Stimulated activated CD4-positive, alpha-beta T cell treated with anti-CD3 and anti-CD28 coated beads, Interleukin-12 subunit alpha, Interleukin-12 subunit beta, amount 100 ng/mL, for 4 hours (primary cell): ENCODE data around the gene PIWIL1.

Experiments used
- DNase-seq: peaks from one replicate; pipeline ENCODE4 v3.0.0-alpha.2; 2020

PIWIL1 gene

DNA sequence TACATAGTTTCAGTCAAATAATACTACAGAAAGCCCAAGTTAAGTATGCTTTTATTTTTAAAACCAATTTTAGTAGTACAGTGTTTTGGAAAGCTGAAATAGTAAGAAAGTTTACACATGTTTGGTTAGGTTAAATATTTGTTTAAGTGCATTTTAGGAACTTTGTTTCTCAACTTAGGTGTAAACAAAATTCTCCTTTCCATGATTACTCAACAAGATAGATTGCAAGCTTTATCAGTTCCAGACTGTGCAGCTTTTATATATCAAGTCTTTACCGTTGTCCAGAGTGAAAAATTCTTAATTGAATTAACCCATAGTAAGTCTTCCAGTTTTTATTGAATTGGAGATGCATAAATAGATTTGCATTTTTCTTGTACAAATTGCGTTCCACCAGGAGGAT is 45.1 kb downstream of the PIWIL1 start:
- DNase-seq, result no peak

DNA sequence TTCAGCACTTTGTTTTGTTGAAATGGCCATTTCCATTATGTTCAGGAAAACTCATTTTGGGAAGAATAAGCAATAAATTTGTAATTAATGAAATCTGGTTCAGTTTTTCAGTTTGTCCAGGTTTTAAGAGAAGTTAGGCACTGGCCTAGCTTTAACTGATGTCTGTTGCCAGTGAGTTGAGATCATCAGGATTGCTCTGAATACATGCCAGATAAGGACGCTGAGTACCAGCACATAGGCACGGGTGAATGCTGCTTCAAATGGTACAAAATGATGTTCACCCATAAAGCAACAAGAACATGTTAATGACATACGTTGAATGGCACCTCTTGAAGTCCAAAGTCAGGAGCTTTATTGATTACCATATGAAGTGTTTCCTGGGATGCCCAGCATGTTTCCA is 46.5 kb downstream of the PIWIL1 start:
- no peak for DNase-seq

DNA sequence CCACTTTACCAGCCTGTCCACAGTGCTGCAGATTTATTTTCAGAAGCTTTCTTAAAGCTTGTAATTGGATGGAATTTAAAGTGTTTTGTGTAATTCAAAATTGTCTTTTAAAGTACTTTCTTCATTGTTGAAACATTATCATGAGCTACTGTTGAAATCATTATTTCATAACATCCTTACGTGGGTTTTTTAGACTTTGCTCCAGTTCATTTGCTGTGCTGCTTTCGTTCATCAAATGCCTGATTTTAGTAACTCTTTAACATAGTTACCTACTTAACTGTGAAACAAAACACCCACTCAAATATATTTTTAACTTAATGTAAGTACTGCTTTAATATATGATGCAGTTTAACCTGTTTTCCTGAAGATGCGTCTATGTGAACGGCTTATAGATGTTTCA is 47.5 kb downstream of the PIWIL1 start:
- DNase-seq, result no peak

DNA sequence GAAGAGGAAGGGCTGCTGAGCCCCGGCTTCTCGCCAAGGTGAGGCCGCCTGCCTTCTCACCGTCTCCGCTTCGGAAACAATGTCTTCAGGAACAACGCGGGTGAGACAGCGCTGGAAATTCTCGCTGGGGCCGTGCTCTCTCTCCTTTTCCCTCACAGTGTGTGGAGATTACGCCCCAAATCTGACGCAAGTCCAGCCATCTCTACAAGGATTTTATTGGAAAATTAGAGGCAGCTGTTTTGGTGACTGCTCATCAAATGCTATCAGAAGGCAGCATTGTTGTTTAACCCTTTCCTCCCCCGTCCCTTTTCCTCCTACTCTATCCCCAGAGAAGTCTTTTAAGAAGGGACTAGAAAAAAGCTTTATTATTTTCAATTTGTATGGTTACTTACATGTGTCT is 53.5 kb downstream of the PIWIL1 start:
- no peak for DNase-seq

DNA sequence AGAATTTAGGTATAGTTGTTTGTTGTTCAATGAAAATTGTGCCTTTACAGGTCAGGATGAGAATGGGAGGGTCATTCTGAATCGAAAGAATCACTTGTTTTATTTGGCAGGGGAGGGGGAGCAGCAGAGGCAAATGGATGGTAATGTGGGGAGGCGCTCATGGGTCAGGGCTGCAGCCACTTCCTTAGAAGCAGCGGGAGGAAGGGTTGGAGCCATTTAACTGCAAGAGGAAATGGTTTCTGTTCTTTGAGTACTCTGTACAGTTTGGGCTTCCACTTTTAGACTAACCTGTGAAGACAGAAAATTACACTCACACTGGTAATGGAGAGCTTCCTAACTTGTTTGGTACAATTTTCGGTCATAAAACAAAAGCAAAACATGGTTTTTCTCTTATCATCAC is 57.2 kb downstream of the PIWIL1 start:
- no peak for DNase-seq

DNA sequence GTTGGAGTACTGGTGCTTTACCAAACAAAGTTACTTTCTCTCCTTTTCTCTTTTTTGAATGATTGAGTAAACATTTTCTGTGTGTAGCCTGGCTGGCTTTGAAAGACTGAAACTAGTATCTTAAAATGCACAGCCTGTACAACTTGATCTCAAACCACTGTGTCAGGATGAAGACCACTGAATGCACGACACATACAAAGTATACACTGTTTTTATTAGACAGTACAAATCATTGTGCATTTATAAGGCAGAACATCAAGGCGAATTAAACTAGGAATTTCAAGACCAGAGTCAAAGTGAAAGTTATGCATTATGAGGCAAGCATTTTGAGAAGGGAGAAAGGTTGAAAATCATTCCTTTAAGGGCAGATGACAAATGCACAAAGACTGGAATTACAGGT is 59.0 kb downstream of the PIWIL1 start:
- DNase-seq, result no peak

DNA sequence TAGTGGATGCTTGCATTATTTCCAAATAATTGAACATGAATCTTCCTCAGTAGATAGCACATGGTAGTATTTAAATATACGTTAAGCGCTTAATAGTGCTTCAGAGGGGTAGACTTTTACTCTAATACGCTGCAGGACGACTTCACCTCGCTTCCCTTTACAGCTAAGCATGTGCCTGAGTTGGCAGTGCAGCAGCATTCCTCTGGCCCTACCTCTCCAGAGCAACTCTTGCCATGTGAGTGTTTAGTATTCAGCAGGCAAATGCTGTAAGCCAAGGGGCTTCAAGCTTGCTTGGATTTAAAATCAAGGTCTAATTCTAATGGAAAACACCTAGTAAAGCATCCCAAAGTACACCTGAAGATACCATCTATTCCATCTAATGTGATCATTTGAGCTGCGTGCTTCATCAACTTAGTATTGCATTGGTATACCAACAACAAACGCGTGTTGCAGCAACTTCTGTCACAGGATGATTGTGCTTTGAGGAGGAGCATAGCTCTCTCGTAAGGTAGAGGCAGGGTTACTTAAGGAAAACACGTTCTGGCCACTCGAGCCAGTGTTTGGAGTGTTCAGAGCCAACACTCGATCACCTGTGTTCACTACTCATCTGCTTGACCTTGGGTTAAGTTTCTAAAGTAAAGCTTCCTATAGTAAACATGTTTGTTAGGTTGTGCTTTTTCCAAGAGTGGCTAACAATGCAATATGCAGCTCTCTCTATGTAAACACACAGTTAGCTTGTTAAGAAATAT is 60.6 kb downstream of the PIWIL1 start:
- DNase-seq, result no peak

DNA sequence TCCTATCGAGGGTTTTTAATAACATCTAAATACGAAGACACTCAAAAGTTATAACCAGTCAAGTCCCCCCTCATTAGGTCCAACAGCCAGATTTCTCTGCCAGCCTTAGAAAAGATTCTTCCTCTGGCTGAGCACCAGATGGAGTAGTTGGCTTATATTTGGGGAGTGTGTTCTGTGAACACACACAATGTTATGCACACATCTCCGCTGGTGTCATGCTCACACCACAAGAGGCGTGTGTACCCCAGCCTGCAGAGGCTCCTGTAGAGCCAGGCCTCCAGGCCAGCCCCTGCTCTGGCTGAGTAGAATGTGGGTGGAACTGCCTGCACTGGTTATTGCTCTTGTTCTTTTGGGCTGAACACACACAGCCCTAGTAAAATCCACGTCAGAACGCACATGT is 64.0 kb downstream of the PIWIL1 start:
- DNase-seq, result no peak

DNA sequence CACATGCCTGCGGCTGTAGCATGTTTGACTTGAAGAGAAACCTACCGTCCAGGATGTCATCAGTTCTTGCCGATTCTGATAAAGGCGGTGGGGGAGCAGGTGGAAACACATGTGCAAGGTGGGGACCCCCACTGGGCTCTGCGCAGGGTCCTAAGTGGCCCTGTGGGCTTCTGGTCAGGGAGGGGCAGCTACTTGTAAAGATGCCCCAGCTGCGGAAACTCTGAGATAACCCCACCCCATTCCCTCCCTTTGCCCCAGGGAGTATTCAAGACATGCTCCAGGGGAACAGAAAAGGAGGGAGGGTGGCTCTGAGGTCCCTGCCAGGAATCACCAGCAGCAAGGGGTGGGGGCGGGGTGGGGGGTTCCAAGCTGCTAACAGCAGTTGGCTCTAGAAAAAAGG is 67.6 kb downstream of the PIWIL1 start:
- DNase-seq, result no peak

DNA sequence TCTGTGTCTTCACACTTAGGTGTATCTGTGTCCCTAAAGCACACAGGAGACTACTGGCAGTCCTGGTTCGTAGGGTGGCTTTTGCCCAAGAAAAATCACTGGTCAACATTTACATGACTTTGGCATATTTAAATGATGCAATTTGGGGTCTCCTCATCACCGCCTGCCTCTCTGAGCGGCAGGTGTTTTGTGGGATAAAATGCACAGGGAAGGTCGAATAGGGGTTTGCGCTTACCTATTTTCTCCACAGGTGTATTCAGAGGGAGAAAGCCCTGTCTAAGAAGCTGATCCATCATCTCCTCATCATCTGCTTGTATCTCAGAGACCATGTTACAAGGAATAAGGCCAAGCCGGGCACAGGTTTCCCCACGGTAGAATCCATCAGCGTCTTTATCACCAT is 74.7 kb downstream of the PIWIL1 start:
- no peak for DNase-seq

DNA sequence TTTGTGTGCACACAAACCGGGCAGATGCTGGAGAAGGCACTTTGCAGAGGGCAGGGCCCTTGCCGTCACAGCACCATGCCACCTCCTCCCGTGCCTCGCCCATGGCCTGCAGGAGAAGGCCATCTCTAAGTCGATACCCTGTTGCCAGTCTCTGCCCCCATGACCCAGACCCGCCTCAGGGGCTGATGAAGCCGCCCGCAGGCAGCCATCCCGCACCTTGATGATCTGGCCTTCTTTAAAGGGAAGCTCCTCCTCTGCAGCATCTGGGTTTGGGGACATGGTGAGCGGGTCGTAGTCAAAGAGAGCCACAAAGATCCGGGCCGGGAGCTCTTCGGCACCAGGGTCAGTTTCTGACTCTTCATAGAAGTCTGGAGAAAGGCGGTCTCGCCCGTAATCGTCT is 76.2 kb downstream of the PIWIL1 start:
- no peak for DNase-seq

DNA sequence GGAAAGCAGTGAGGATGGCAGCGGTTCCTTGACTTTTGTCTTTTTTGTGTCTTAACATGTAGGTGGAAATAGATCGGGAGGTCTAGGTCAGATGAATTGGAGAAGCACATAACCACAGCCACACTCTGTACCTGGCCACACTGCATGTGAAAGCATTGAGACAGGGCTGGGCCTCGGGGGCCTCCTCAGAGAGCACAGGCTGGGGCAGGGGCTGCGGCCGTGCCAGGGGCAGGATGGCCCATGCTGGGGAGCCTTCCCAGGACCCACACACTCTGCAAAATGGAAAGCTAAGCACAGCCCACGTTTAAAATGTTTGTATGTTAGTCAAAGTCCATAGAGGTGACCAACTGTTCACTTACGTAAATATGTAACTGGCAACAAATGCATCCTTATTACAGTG is 76.7 kb downstream of the PIWIL1 start:
- no peak for DNase-seq

DNA sequence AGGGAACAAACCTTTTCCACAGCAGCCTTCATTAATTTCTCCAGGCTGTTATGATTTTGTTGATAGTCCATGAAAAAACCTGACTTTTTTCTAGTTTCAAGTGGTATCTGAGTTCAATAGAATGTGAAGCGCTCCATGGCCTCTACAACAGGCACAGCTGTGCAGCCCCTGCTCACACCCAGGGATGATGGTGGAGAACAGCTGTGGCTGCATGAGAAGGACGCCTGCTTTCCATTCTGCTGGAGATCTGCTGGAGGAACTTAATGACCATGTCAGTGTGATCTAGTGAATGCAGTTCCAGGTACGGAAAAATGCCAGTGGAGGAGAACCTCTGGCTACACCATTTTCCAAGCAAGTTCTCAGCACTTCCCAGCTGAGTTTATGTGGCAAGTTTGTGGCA is 80.6 kb downstream of the PIWIL1 start:
- no peak for DNase-seq

DNA sequence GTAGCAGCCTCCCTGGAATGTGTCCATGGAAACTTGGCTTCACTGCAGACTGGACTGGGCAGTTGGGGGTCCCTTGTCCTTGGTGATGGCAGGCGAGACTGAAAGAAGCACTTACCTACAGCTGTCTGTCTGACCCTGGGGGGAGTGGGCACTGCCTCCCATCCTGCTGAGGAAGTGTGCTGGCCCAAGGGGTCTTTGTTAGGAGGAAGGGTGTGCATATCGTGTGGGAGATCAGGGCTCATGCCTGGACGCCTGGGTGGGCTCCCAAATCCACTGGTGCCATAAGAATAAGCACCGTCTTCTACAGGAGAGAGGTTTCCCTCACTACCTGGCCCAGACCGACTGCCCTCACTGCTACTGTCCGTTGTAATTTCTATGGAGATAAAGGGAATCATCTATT is 81.4 kb downstream of the PIWIL1 start:
- DNase-seq, result no peak

DNA sequence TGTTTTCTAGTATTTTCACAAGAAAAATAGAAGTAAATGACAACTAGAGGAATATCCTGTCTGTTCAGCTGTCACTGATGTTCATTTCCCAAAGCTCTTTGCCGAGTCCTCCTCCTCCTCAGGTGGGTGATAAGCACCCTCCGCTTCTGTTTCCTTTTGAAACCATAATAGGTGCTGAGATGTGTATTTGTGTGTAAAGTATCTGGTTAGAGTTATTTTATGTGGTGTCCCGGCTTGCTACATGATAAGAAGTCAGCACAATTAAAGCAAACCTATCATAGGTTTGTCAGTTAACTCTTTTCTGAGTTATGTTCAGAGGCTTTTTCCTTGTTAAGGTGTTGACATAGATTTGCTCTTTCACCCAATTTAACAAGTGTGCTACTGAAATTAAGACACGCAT is 82.4 kb downstream of the PIWIL1 start:
- no peak for DNase-seq

DNA sequence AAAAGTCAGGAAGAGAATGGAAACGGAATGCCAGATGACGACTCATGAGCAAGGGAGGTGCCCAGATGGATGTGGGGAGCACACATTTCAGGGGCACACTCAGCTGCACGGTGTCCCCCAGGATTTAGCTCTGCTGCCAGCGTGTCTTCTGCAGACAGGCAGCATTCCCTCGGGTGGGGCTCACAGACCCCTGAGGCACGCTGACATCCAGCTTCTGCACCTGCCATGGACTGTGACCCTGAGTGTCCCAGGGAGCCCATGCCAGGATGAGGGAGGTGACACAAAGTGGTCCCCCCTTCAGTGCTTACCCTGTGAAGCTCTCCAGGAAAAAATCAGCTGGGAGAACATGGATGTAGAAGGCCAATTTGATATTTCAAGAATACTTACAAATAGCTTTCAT is 84.2 kb downstream of the PIWIL1 start:
- no peak for DNase-seq
